ENCODE results near the gene TRIM45. TPM values are rescaled to one million over a fixed set of nuclear protein-coding genes. Genes with fewer than 3 reads are reported as not detected.

The TRIM45 gene
- total RNA-seq, 2 experiments from 2014 or later, result not detected

GRCh38 chr1:117116090-117116783, 5.3 kb downstream of the TRIM45 start:
- BruUV-seq (replicated peaks), result no TSS peak
- Histone ChIP-seq H2AFZ (ENCODE audit: low read length) (no peak overlapping the region), H3K36me3 (ENCODE audit: insufficient read depth, low read length) (no peaks in the 10 kb centered on the region), H3K9me3 (ENCODE audit: low read length) (no peaks in the 10 kb centered on the region), H4K20me1 (ENCODE audit: insufficient read depth, low read length) (no peaks in the 10 kb centered on the region; the same call in 1 of the 2 replicates), H3K4me1 (ENCODE audit: insufficient read depth, low read length, poor library complexity, severe bottlenecking) (no peaks in the 10 kb centered on the region), H3K27ac (ENCODE audit: low read depth, low read length, poor library complexity, severe bottlenecking) (no peak overlapping the region), H3K4me3 (ENCODE audit: low read depth, low read length, poor library complexity, severe bottlenecking) (no peak overlapping the region), H3K4me2 (ENCODE audit: low read length) (no peak overlapping the region), H3K9me2 (ENCODE audit: insufficient read depth, low read length) (no peaks in the 10 kb centered on the region), H3K79me2 (ENCODE audit: insufficient read depth, low read depth, low read length) (no peaks in the 10 kb centered on the region)
- intact Hi-C loops (cut with micrococcal nuclease; ENCODE audit: unreplicated experiment), result no loop called here
- CTCF ChIA-PET (ENCODE audit: unreplicated experiment), result interaction anchor here (0.6 kb wide), 1 partner anchor 467 kb away, joined by 3 read pairs; no protein-coding TSS in a partner anchor
- POLR2A ChIA-PET, result no interaction called here
- TF ChIP-seq EZH2phosphoT487 (IDR thresholded peaks at IDR 0.05; ENCODE audit: borderline replicate concordance, low read depth, low read length), result no peak
- TF ChIP-seq, protein P1, sequence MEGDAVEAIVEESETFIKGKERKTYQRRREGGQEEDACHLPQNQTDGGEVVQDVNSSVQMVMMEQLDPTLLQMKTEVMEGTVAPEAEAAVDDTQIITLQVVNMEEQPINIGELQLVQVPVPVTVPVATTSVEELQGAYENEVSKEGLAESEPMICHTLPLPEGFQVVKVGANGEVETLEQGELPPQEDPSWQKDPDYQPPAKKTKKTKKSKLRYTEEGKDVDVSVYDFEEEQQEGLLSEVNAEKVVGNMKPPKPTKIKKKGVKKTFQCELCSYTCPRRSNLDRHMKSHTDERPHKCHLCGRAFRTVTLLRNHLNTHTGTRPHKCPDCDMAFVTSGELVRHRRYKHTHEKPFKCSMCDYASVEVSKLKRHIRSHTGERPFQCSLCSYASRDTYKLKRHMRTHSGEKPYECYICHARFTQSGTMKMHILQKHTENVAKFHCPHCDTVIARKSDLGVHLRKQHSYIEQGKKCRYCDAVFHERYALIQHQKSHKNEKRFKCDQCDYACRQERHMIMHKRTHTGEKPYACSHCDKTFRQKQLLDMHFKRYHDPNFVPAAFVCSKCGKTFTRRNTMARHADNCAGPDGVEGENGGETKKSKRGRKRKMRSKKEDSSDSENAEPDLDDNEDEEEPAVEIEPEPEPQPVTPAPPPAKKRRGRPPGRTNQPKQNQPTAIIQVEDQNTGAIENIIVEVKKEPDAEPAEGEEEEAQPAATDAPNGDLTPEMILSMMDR (conservative IDR thresholded peaks at IDR 0.05; ENCODE audit: low read length), result no peak
- DNase-seq (ENCODE audit: low spot score), result no peak

DNA sequence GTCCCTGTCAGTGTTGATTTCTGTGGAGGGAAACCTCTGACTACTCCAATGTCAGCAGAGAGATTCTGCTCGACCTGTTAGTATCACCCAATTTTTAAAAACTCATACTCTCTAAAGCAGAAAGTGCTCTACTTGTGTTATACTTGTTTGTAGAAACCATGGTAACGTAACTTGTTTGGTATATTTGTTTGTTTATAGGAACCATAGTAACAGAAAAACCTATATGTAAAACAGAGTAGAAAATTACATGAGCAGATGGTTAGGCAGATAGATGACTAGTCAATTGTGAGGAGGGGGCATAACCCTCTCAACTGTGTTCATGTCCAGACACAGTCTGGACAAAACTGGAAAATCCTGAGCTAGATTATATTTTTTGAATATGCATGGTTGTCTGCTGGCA, 6.7 kb downstream of the TRIM45 start:
- ChIA-PET CTCF (ENCODE audit: unreplicated experiment) (no interaction called here), POLR2A (interaction anchor here (0.6 to 0.7 kb wide), 2 partner anchors 131 to 234 kb away, joined by 3 read pairs; no protein-coding TSS in a partner anchor)
- no peaks in the 10 kb centered on the region for H3K36me3 ChIP-seq (ENCODE audit: insufficient read depth, low read length)
- intact Hi-C loops (cut with micrococcal nuclease; ENCODE audit: unreplicated experiment), result no loop called here
- no peak overlapping the region for H3K4me3 ChIP-seq (ENCODE audit: low read depth, low read length, poor library complexity, severe bottlenecking)
- H3K4me1 ChIP-seq (ENCODE audit: insufficient read depth, low read length, poor library complexity, severe bottlenecking), result no peaks in the 10 kb centered on the region
- DNase-seq (ENCODE audit: low spot score), result no peak
- H3K9me3 ChIP-seq (ENCODE audit: low read length), result no peaks in the 10 kb centered on the region
- H3K27ac ChIP-seq (ENCODE audit: low read depth, low read length, poor library complexity, severe bottlenecking), result no peak overlapping the region
- H3K4me2 ChIP-seq (ENCODE audit: low read length), result no peak overlapping the region
- H3K9me2 ChIP-seq (ENCODE audit: insufficient read depth, low read length), result no peaks in the 10 kb centered on the region
- H2AFZ ChIP-seq (ENCODE audit: low read length), result no peak overlapping the region
- no peaks in the 10 kb centered on the region; the same call in 1 of the 2 replicates for H4K20me1 ChIP-seq (ENCODE audit: insufficient read depth, low read length)
- no peak for TF ChIP-seq EZH2phosphoT487 (IDR thresholded peaks at IDR 0.05; ENCODE audit: borderline replicate concordance, low read depth, low read length)
- TF ChIP-seq, protein P1 (conservative IDR thresholded peaks at IDR 0.05; ENCODE audit: low read length), result no peak
- BruUV-seq (replicated peaks), result no TSS peak
- no peaks in the 10 kb centered on the region for H3K79me2 ChIP-seq (ENCODE audit: insufficient read depth, low read depth, low read length)

DNA sequence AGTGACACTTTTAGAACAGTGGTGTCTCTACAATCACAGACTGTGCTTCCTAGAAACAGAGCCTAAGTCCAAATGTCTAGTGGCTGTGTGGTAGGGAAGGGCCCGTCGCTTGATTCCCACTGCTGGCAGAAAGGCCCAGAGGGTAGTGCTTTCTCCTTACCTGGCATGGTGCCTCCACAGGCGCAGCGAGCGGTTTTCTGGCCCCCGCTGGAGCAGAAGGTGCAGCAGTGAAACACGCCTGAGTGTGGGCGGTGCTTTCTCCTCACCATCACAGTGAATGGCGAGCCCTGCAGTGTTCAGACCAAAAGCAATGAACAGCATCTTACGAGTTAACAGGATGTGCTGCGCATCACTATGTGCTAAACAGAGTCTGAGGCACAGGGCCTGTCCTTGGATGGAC, 8.3 kb downstream of the TRIM45 start:
- POLR2A ChIA-PET, result no interaction called here
- no TSS peak for BruUV-seq (replicated peaks)
- DNase-seq (ENCODE audit: low spot score), result no peak
- Histone ChIP-seq H3K4me2 (ENCODE audit: low read length) (no peak overlapping the region), H3K79me2 (ENCODE audit: insufficient read depth, low read depth, low read length) (no peaks in the 10 kb centered on the region), H3K4me1 (ENCODE audit: insufficient read depth, low read length, poor library complexity, severe bottlenecking) (no peaks in the 10 kb centered on the region), H4K20me1 (ENCODE audit: insufficient read depth, low read length) (no peaks in the 10 kb centered on the region; the same call in 1 of the 2 replicates), H3K9me2 (ENCODE audit: insufficient read depth, low read length) (no peaks in the 10 kb centered on the region), H3K36me3 (ENCODE audit: insufficient read depth, low read length) (no peaks in the 10 kb centered on the region), H3K27ac (ENCODE audit: low read depth, low read length, poor library complexity, severe bottlenecking) (no peak overlapping the region), H3K9me3 (ENCODE audit: low read length) (no peaks in the 10 kb centered on the region), H2AFZ (ENCODE audit: low read length) (no peak overlapping the region), H3K4me3 (ENCODE audit: low read depth, low read length, poor library complexity, severe bottlenecking) (no peak overlapping the region)
- CTCF ChIA-PET (ENCODE audit: unreplicated experiment), result no interaction called here
- intact Hi-C loops (cut with micrococcal nuclease; ENCODE audit: unreplicated experiment), result no loop called here
- TF ChIP-seq, protein P1 (conservative IDR thresholded peaks at IDR 0.05; ENCODE audit: low read length), result no peak
- TF ChIP-seq EZH2phosphoT487 (IDR thresholded peaks at IDR 0.05; ENCODE audit: borderline replicate concordance, low read depth, low read length), result no peak

All from OCI-LY7 (cell line).